ENCODE data around the gene CLIC6. TPM values are rescaled to one million over a fixed set of nuclear protein-coding genes. Genes with fewer than 3 reads are reported as not detected.

Gene CLIC6
- total RNA-seq, 2 donors from 2014 or later: 2.8 to 7.3 TPM

DNA sequence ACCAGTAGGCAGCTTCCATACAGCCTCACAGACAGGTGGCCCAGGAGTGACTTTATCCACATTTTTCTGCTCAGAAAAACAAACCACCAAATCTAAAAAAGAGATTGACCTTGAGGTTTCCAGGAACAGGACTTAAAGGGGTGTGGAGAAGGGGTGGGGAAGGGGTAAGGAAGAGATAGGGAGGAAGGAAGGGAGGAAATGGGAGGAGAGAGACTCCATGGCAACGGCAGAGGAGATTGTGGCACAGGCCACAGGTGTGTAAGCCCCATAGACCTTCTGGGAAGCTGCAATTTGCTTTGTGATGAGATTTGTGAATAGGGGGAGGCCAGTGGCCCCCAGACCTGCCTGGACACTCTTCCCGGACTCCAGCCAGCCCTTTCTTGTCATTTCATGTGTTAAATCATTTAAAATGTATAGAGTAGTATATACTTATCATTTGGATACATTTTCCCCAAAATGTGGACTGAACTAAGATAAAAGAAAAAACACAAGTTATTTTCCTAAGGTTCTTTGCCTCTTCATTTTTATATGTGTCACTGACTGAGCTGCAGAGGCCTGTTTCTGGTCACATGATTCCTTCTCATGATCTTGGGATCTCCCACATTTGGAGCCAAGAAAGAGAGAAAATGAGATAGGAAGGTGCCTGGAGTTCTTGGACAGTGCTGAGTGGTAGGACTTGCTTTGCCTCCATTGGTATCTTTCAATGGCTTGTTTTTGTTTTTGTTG, 55.5 kb downstream of the CLIC6 start:
- TF ChIP-seq, protein P1, sequence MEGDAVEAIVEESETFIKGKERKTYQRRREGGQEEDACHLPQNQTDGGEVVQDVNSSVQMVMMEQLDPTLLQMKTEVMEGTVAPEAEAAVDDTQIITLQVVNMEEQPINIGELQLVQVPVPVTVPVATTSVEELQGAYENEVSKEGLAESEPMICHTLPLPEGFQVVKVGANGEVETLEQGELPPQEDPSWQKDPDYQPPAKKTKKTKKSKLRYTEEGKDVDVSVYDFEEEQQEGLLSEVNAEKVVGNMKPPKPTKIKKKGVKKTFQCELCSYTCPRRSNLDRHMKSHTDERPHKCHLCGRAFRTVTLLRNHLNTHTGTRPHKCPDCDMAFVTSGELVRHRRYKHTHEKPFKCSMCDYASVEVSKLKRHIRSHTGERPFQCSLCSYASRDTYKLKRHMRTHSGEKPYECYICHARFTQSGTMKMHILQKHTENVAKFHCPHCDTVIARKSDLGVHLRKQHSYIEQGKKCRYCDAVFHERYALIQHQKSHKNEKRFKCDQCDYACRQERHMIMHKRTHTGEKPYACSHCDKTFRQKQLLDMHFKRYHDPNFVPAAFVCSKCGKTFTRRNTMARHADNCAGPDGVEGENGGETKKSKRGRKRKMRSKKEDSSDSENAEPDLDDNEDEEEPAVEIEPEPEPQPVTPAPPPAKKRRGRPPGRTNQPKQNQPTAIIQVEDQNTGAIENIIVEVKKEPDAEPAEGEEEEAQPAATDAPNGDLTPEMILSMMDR (IDR thresholded peaks at IDR 0.05): no peak
- H3K9me3 ChIP-seq: no peaks in the 10 kb centered on the region
- H3K4me1 ChIP-seq (ENCODE audit: control insufficient read depth in 1 of 2, low read depth in 2 of 2): peaks cover 5 to 13% of the 10 kb centered on the region in 2 donors
- H3K36me3 ChIP-seq: no peaks in the 10 kb centered on the region
- no peaks in the 10 kb centered on the region for H3K27me3 ChIP-seq (replicated peaks; ENCODE audit: insufficient read depth)
- no peak for ATAC-seq (ENCODE audit: insufficient number of reproducible peaks, low FRiP score, low read depth)
- H3K27ac ChIP-seq: no peak overlapping the region
- no peak overlapping the region for H3K4me3 ChIP-seq
- no peak for DNase-seq (ENCODE audit: low spot score)

DNA sequence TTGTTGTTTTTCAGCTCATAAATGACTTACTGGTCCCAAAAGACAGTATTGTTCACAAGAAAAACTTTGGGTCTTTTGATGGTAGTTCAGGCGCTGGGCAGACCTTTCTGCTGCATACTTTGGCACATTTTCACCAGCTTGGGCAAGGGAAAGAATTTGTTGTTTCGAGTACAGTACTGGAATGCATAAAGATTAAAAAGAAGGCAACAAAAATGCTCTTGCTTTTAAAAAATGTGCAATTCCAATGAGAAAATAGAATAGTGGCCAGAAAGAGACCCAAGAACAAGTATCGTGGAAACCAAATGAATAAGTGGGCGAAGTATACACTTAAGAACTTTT, 56.0 kb downstream of the CLIC6 start:
- H3K36me3 ChIP-seq: no peaks in the 10 kb centered on the region
- no peaks in the 10 kb centered on the region for H3K27me3 ChIP-seq (replicated peaks; ENCODE audit: insufficient read depth)
- no peak overlapping the region for H3K27ac ChIP-seq
- DNase-seq (ENCODE audit: low spot score): no peak
- no peak for ATAC-seq (ENCODE audit: insufficient number of reproducible peaks, low FRiP score, low read depth)
- peaks cover 5 to 13% of the 10 kb centered on the region in 2 donors for H3K4me1 ChIP-seq (ENCODE audit: control insufficient read depth in 1 of 2, low read depth in 2 of 2)
- H3K9me3 ChIP-seq: no peaks in the 10 kb centered on the region
- no peak overlapping the region for H3K4me3 ChIP-seq
- TF ChIP-seq, protein P1 (IDR thresholded peaks at IDR 0.05): no peak

DNA sequence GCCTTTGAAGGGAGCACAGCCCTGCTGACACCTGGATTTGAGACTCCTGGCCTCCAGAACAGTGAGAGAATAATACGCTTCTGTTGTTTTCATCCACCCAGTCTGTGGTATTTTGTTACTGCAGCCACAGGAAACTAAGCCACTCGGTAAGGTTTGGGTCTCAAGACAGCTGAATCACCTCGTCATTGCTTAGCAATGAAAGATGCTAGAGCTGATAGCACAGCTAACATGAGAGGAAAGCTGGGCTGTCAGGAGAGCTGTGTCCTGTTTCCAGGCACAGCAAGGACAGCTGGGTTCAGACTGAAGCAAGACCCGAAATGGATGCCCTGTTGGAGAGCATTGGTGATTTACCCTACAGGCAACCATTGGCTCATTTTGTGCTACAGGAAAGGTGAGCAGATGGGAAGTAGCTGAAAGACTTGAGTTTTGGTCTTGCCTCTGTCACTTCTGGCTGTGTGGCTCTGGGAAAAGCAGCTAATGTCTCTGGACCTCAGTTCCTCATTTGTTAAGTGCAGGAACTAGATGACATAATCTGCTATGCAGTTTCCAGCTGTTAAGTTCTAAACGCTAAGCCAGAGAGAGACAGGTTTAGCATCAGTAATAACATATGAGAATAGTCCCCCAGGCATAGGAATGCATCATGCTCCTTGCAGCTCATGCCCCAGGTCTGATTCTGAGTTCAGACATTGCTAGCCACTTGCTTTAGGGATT, 58.0 kb downstream of the CLIC6 start:
- no peak overlapping the region for H3K4me3 ChIP-seq
- ATAC-seq (ENCODE audit: insufficient number of reproducible peaks, low FRiP score, low read depth) (no peak), DNase-seq (ENCODE audit: low spot score) (no peak)
- H3K36me3 ChIP-seq: no peaks in the 10 kb centered on the region
- TF ChIP-seq, protein P1 (IDR thresholded peaks at IDR 0.05): no peak
- H3K27ac ChIP-seq: no peak overlapping the region
- no peaks in the 10 kb centered on the region for H3K9me3 ChIP-seq
- H3K27me3 ChIP-seq (replicated peaks; ENCODE audit: insufficient read depth): no peaks in the 10 kb centered on the region
- peaks cover 5 to 13% of the 10 kb centered on the region in 2 donors for H3K4me1 ChIP-seq (ENCODE audit: control insufficient read depth in 1 of 2, low read depth in 2 of 2)

DNA sequence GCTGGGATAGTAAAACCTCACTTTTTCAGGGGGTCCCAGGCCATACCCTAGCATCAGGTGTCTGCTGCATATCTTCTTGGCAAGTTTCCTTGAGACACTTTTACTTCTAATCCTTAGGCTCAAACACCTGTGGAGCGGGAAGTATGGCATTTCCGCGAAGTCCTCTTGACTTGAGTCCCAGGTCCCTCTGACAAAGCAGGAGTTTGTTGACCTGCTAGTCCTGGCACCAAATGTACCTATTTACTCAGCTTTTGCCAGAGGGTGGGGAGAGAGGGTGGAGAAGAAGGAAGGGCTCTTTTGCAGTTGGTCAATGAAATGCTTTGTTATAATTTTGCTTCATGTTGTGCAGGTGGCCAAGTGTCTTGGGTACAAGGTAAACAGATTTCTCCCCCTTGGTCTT, 59.7 kb downstream of the CLIC6 start:
- no peaks in the 10 kb centered on the region for H3K36me3 ChIP-seq
- DNase-seq (ENCODE audit: low spot score) (no peak), ATAC-seq (ENCODE audit: insufficient number of reproducible peaks, low FRiP score, low read depth) (no peak)
- TF ChIP-seq, protein P1 (IDR thresholded peaks at IDR 0.05): no peak
- H3K27me3 ChIP-seq (replicated peaks; ENCODE audit: insufficient read depth): no peaks in the 10 kb centered on the region
- peaks cover 5 to 13% of the 10 kb centered on the region in 2 donors for H3K4me1 ChIP-seq (ENCODE audit: control insufficient read depth in 1 of 2, low read depth in 2 of 2)
- no peaks in the 10 kb centered on the region for H3K9me3 ChIP-seq
- no peak overlapping the region for H3K27ac ChIP-seq
- H3K4me3 ChIP-seq: no peak overlapping the region

DNA sequence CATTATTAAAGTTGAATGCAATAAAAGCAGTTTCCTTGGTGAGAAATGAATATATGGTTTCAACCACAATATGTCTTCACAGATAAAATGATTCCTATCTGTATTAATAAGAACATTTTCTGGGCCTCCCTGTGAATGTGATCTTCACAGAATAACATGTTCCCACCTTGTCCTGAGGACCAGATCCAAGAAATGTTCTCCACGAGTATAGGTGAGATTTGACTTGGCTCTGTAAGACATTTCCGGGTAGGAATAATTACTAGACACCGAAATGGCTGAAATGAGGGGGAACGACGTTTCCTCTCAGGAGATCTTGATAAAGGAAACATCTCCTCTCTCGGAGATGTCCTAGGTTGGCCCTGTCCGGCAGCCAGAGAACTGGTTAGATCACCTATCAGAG, 61.4 kb downstream of the CLIC6 start:
- Histone ChIP-seq H3K36me3 (no peaks in the 10 kb centered on the region), H3K9me3 (no peaks in the 10 kb centered on the region), H3K27me3 (replicated peaks; ENCODE audit: insufficient read depth) (no peaks in the 10 kb centered on the region), H3K4me3 (no peak overlapping the region), H3K27ac (no peak overlapping the region), H3K4me1 (ENCODE audit: control insufficient read depth in 1 of 2, low read depth in 2 of 2) (peaks cover 1 to 2% of the 10 kb centered on the region in 2 donors)
- DNase-seq (ENCODE audit: low spot score): no peak
- no peak for ATAC-seq (ENCODE audit: insufficient number of reproducible peaks, low FRiP score, low read depth)
- TF ChIP-seq, protein P1 (IDR thresholded peaks at IDR 0.05): no peak
